Type B pancreatic cell (in vitro differentiated cells): ENCODE measurements around the gene CYB5A. TPM values are rescaled to one million over a fixed set of nuclear protein-coding genes. Genes with fewer than 3 reads are reported as not detected.

Experiments used
- DNase-seq: peaks from one replicate; pipeline ENCODE4 v3.0.0; 2021; ENCODE audit warnings: mixed read lengths; ENCODE audit not compliant: unreplicated experiment; ENCODE audit errors: extremely low spot score
- H3K27ac Mint-ChIP-seq: 2 replicates; pipeline ENCODE4 v1.8.0; 2021; ENCODE audit warnings: mild to moderate bottlenecking, mixed read lengths
- H3K27me3 Mint-ChIP-seq: 2 replicates; pipeline ENCODE4 v1.8.0; 2021; ENCODE audit warnings: mixed read lengths
- H3K36me3 Mint-ChIP-seq: 2 replicates; pipeline ENCODE4 v1.8.0; 2021; ENCODE audit warnings: mixed read lengths
- H3K4me1 Mint-ChIP-seq: one replicate; pipeline ENCODE4 v1.8.0; 2021; ENCODE audit warnings: mixed read lengths; ENCODE audit not compliant: unreplicated experiment
- H3K4me3 Mint-ChIP-seq: 2 replicates; pipeline ENCODE4 v1.8.0; 2021; ENCODE audit warnings: mild to moderate bottlenecking, mixed read lengths
- H3K9me3 Mint-ChIP-seq: 2 replicates; pipeline ENCODE4 v1.8.0; 2021; ENCODE audit warnings: mixed read lengths
- CTCF ChIP-seq: fragments of 200-600 bp; sonication (generic); conservative IDR thresholded peaks from 2 replicates; pipeline ENCODE4 v1.5.0; 2021; ENCODE audit warnings: antibody characterized with exemption, mild to moderate bottlenecking
- total RNA-seq: library from RNA; stranded (reverse); gene quantifications from 2 replicates; pipeline ENCODE4 v1.2.1, GENCODE V29; 2021; ENCODE audit warnings: low replicate concordance

Gene CYB5A
- total RNA-seq, 1 donor from 2014 or later, result 74.9 TPM

- Mint-ChIP-seq H3K27me3 (no peaks in the 10 kb centered on the region), H3K9me3 (no peaks in the 10 kb centered on the region), H3K4me3 (no peak overlapping the region), H3K4me1 (peaks cover 20% of the 10 kb centered on the region), H3K27ac (no peak overlapping the region), H3K36me3 (peaks cover 18% of the 10 kb centered on the region)
- DNase-seq, result no peak
- TF ChIP-seq CTCF, result no peak
Observed at GRCh38 chr18:74248595-74248994, 43.2 kb downstream of the CYB5A start.

GRCh38 chr18:74248189-74248588 lies 43.6 kb downstream of the CYB5A start:
- Mint-ChIP-seq H3K27ac (no peak overlapping the region), H3K9me3 (no peaks in the 10 kb centered on the region), H3K36me3 (peaks cover 18% of the 10 kb centered on the region), H3K4me3 (no peak overlapping the region), H3K27me3 (no peaks in the 10 kb centered on the region), H3K4me1 (peaks cover 20% of the 10 kb centered on the region)
- no peak for DNase-seq
- TF ChIP-seq CTCF, result no peak

GRCh38 chr18:74244554-74244953 lies 47.2 kb downstream of the CYB5A start:
- no peak overlapping the region for H3K27ac Mint-ChIP-seq
- TF ChIP-seq CTCF, result no peak
- no peak overlapping the region for H3K4me3 Mint-ChIP-seq
- no peaks in the 10 kb centered on the region for H3K27me3 Mint-ChIP-seq
- no peak for DNase-seq
- H3K36me3 Mint-ChIP-seq, result peaks cover 1% of the 10 kb centered on the region
- H3K9me3 Mint-ChIP-seq, result no peaks in the 10 kb centered on the region
- peaks cover 12% of the 10 kb centered on the region for H3K4me1 Mint-ChIP-seq

- Mint-ChIP-seq H3K9me3 (no peaks in the 10 kb centered on the region), H3K27ac (peak overlapping the region; percentile 17), H3K27me3 (no peaks in the 10 kb centered on the region), H3K4me1 (peaks cover 12% of the 10 kb centered on the region), H3K4me3 (no peak overlapping the region), H3K36me3 (no peaks in the 10 kb centered on the region)
- no peak for TF ChIP-seq CTCF
- DNase-seq, result no peak
Observed at GRCh38 chr18:74243127-74243526, 48.6 kb downstream of the CYB5A start.

- no peaks in the 10 kb centered on the region for H3K9me3 Mint-ChIP-seq
- H3K36me3 Mint-ChIP-seq, result no peaks in the 10 kb centered on the region
- H3K4me1 Mint-ChIP-seq, result peaks cover 12% of the 10 kb centered on the region
- DNase-seq, result no peak
- peak overlapping the region; percentile 17 for H3K27ac Mint-ChIP-seq
- H3K4me3 Mint-ChIP-seq, result no peak overlapping the region
- H3K27me3 Mint-ChIP-seq, result no peaks in the 10 kb centered on the region
- no peak for TF ChIP-seq CTCF
Observed at GRCh38 chr18:74242438-74243096, 49.2 kb downstream of the CYB5A start.
